ENCODE measurements around the gene ZKSCAN5. TPM values are rescaled to one million over a fixed set of nuclear protein-coding genes. Genes with fewer than 3 reads are reported as not detected.
"Not testable (repeated sequence)": the region's sequence is repeated elsewhere in the genome, so short reads cannot be mapped to it uniquely, and the experiment has no call there.

ZKSCAN5 gene
- total RNA-seq, 1 donor from 2014 or later, result 6.2 TPM

GRCh38 chr7:99571768-99572167, 67.3 kb downstream of the ZKSCAN5 start:
- H3K36me3 ChIP-seq, result peaks cover 67% of the 10 kb centered on the region
- TF ChIP-seq CTCF (IDR thresholded peaks at IDR 0.05), result no peak
- no peaks in the 10 kb centered on the region for H3K27me3 ChIP-seq (ENCODE audit: low read depth)
- ATAC-seq, result no peak
- DNase-seq, result no peak
- intact Hi-C loops (cut with DNase I), result no loop called here
- peaks cover 8% of the 10 kb centered on the region for H3K4me1 ChIP-seq
- H3K4me3 ChIP-seq, result no peak overlapping the region
- H3K27ac ChIP-seq, result peak overlapping the region; percentile 51
- H3K9me3 ChIP-seq, result no peaks in the 10 kb centered on the region

DNA sequence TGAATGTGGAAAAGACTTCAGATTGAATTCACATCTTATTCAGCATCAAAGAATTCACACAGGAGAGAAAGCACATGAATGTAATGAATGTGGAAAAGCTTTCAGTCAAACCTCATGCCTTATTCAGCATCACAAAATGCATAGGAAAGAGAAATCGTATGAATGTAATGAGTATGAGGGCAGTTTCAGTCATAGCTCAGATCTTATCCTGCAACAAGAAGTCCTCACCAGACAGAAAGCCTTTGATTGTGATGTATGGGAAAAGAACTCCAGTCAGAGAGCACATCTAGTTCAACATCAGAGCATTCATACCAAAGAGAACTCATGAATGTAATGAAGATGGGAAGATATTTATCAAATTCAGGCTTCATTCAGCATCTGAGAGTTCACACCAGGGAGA, 68.8 kb downstream of the ZKSCAN5 start:
- ATAC-seq (no peak), DNase-seq (no peak)
- intact Hi-C loops (cut with DNase I), result no loop called here
- Histone ChIP-seq H3K9me3 (no peaks in the 10 kb centered on the region), H3K4me1 (peaks cover 8% of the 10 kb centered on the region), H3K36me3 (peaks cover 55% of the 10 kb centered on the region), H3K4me3 (no peak overlapping the region), H3K27ac (no peak overlapping the region), H3K27me3 (ENCODE audit: low read depth) (no peaks in the 10 kb centered on the region)
- no peak for TF ChIP-seq CTCF (IDR thresholded peaks at IDR 0.05)

GRCh38 chr7:99576251-99576650, 71.8 kb downstream of the ZKSCAN5 start:
- Histone ChIP-seq H3K9me3 (no peaks in the 10 kb centered on the region), H3K36me3 (peaks cover 26% of the 10 kb centered on the region), H3K27me3 (ENCODE audit: low read depth) (no peaks in the 10 kb centered on the region), H3K4me3 (no peak overlapping the region), H3K4me1 (peaks cover 13% of the 10 kb centered on the region), H3K27ac (peak overlapping the region; percentile 19)
- DNase-seq, result no peak
- peak; percentile 4 to 5 for ATAC-seq
- no peak for TF ChIP-seq CTCF (IDR thresholded peaks at IDR 0.05)
- intact Hi-C loops (cut with DNase I), result no loop called here

DNA sequence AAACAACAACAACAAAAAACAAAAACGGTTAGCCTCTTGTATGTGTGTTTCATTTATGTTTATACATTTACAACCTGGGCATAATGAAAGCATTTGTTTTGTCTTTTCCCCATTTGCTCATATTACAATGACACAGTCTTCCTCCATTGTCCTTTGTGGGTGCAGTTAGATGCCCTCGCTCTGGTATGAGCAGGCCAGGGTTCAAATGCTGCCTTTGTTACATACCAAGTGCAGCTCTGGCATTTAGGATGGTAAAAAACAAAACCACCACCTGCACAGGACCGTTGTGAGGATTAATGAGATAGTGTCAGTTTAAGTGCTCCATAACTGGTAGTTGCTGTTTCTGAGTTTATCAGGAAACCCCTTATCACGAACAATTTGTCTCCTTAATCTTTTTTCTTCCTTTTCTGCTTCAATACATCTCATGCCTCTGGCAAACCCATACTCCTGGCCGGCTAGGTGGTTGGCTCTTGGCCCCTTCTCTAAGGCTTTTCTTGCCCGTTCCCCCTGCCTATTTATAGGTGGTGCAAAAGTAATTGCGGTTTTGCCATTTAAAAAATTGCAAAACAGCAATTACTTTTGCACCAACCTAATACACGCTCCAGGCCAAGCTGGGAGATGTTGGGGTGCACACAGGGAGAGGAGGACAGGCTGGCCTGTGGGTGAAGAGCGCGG, 75.0 kb downstream of the ZKSCAN5 start:
- DNase-seq (no peak), ATAC-seq (no peak)
- intact Hi-C loops (cut with DNase I), result no loop called here
- no peak for TF ChIP-seq CTCF (IDR thresholded peaks at IDR 0.05)
- Histone ChIP-seq H3K27ac (no peak overlapping the region), H3K4me1 (peaks cover 11% of the 10 kb centered on the region), H3K9me3 (no peaks in the 10 kb centered on the region), H3K4me3 (peak overlapping the region; percentile 63), H3K36me3 (no peaks in the 10 kb centered on the region), H3K27me3 (ENCODE audit: low read depth) (no peaks in the 10 kb centered on the region)

GRCh38 chr7:99579956-99580777, 75.7 kb downstream of the ZKSCAN5 start:
- no peak for DNase-seq
- TF ChIP-seq CTCF (IDR thresholded peaks at IDR 0.05), result peak; percentile 48
- intact Hi-C loops (cut with DNase I), result no loop called here

GRCh38 chr7:99580778-99581332, 76.4 kb downstream of the ZKSCAN5 start:
- ATAC-seq; H3K9me3 ChIP-seq; H3K36me3 ChIP-seq; intact Hi-C loops (cut with DNase I); H3K27me3 ChIP-seq (ENCODE audit: low read depth); DNase-seq: not testable (repeated sequence)
- Histone ChIP-seq H3K4me3 (peak overlapping the region; percentile 63), H3K27ac (peak overlapping the region; percentile 1), H3K4me1 (peaks cover 11% of the 10 kb centered on the region)

More at GRCh38 chr7:99579956-99580777, 75.7 kb downstream of the ZKSCAN5 start:
- Histone ChIP-seq H3K9me3 (no peaks in the 10 kb centered on the region), H3K27ac (peak overlapping the region; percentile 1), H3K4me3 (peak overlapping the region; percentile 63), H3K4me1 (peaks cover 11% of the 10 kb centered on the region), H3K36me3 (no peaks in the 10 kb centered on the region), H3K27me3 (ENCODE audit: low read depth) (no peaks in the 10 kb centered on the region)
- ATAC-seq, result peak; percentile 76 to 80

All from lower lobe of right lung (tissue), 2 donors.